SU-DHL-6 (cell line): ENCODE measurements around the gene COX14.

Source experiments
- EZH2phosphoT487 ChIP-seq: fragments of 200-600 bp; sonication (generic), shearing (Covaris generic); conservative IDR thresholded peaks from 2 replicates; pipeline ENCODE4 v1.6.1; 2018; ENCODE audit warnings: mild to moderate bottlenecking, antibody characterized with exemption, low read length, moderate library complexity, mixed read lengths
- TF ChIP-seq, protein P1 (sequence below): fragments of 200-600 bp; sonication (generic); IDR thresholded peaks from one replicate; pipeline ENCODE4 v1.5.1; 2017; ENCODE audit warnings: antibody characterized with exemption, mild to moderate bottlenecking, low read length, moderate library complexity; ENCODE audit not compliant: insufficient read depth, poor library complexity, severe bottlenecking

DNA sequence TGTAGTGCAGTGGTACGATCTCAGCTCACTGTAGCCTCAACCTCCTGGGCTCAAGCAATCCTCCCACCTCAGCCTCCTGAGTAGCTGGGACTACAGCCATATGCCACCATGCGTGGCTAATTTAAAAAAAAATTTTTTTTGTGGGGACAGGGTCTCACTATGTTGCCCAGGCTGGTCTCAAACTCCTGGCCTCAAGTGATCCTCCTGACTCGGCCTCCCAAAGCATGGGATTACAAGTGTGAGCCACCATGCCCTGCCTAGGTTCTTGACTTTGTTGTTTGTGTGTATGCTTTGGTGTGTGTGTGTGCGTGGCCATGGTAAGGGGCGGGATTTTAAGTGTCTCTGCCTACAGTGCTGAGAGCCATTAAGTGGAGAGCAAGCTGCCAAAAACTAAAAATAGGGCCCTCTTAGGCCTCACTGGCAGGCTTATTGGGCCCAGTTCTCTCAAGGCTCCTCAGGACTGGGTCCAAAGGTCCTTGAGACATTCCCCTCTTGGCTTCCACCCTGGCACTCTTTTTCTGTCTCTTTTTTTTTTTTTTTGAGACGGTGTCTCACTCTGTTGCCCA lies 5.1 kb downstream of the COX14 start:
- TF ChIP-seq, protein P1, sequence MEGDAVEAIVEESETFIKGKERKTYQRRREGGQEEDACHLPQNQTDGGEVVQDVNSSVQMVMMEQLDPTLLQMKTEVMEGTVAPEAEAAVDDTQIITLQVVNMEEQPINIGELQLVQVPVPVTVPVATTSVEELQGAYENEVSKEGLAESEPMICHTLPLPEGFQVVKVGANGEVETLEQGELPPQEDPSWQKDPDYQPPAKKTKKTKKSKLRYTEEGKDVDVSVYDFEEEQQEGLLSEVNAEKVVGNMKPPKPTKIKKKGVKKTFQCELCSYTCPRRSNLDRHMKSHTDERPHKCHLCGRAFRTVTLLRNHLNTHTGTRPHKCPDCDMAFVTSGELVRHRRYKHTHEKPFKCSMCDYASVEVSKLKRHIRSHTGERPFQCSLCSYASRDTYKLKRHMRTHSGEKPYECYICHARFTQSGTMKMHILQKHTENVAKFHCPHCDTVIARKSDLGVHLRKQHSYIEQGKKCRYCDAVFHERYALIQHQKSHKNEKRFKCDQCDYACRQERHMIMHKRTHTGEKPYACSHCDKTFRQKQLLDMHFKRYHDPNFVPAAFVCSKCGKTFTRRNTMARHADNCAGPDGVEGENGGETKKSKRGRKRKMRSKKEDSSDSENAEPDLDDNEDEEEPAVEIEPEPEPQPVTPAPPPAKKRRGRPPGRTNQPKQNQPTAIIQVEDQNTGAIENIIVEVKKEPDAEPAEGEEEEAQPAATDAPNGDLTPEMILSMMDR = no peak
- no peak for TF ChIP-seq EZH2phosphoT487
